Stimulated activated CD4-positive, alpha-beta T cell treated with anti-CD3 and anti-CD28 coated beads, TNF-alpha, amount 100 ng/mL, for 48 hours (primary cell): ENCODE data around the gene SLC24A1.
A peak's percentile ranks its signal among the peaks of the same experiment; 100 is the strongest.

Experiments used
- DNase-seq, 3 donors: peaks; one replicate each; pipeline ENCODE4 v3.0.0-alpha.2; 2020; ENCODE audit warnings: low read depth in 3 of 3

Gene SLC24A1

GRCh38 chr15:65618560-65619109 is 3.1 kb upstream of the SLC24A1 start:
- DNase-seq, result no peak

GRCh38 chr15:65619626-65620290 is 2.0 kb upstream of the SLC24A1 start:
- no peak for DNase-seq

GRCh38 chr15:65620833-65621232 is 905 bp upstream of the SLC24A1 start:
- DNase-seq, result no peak

GRCh38 chr15:65623103-65623502 is 1.4 kb downstream of the SLC24A1 start:
- DNase-seq, result no peak

- DNase-seq, result no peak
Observed at GRCh38 chr15:65626856-65627255, 5.1 kb downstream of the SLC24A1 start.

GRCh38 chr15:65629548-65629947 is 7.8 kb downstream of the SLC24A1 start:
- DNase-seq, result no peak

GRCh38 chr15:65630760-65631159 is 9.0 kb downstream of the SLC24A1 start:
- no peak for DNase-seq

- no peak for DNase-seq
Observed at GRCh38 chr15:65631503-65631902, 9.8 kb downstream of the SLC24A1 start.

- DNase-seq, result no peak
Observed at GRCh38 chr15:65632780-65633375, 11.1 kb downstream of the SLC24A1 start.

- no peak for DNase-seq
Observed at GRCh38 chr15:65633752-65634151, 12.0 kb downstream of the SLC24A1 start.

GRCh38 chr15:65634356-65634755 is 12.6 kb downstream of the SLC24A1 start:
- no peak for DNase-seq

- no peak for DNase-seq
Observed at GRCh38 chr15:65638109-65638508, 16.4 kb downstream of the SLC24A1 start.

- peak in 2 of 3 donors; percentile 15 to 17 for DNase-seq
Observed at GRCh38 chr15:65638681-65639089, 16.9 kb downstream of the SLC24A1 start.

- DNase-seq, result no peak
Observed at GRCh38 chr15:65639509-65639908, 17.8 kb downstream of the SLC24A1 start.

- no peak for DNase-seq
Observed at GRCh38 chr15:65641768-65642475, 20.2 kb downstream of the SLC24A1 start.

- DNase-seq, result no peak
Observed at GRCh38 chr15:65642594-65642993, 20.9 kb downstream of the SLC24A1 start.

GRCh38 chr15:65644282-65644681 is 22.5 kb downstream of the SLC24A1 start:
- DNase-seq, result no peak

- no peak for DNase-seq
Observed at GRCh38 chr15:65645392-65645791, 23.7 kb downstream of the SLC24A1 start.

- no peak for DNase-seq
Observed at GRCh38 chr15:65646486-65646885, 24.7 kb downstream of the SLC24A1 start.

- DNase-seq, result no peak
Observed at GRCh38 chr15:65650312-65651041, 28.7 kb downstream of the SLC24A1 start.

- no peak for DNase-seq
Observed at GRCh38 chr15:65651042-65651322, 29.2 kb downstream of the SLC24A1 start.
